GM19099 (cell line): Measurements from ENCODE around the gene MUC5AC.

Experiments
- POLR2A ChIP-seq: IDR thresholded peaks from 3 replicates; pipeline ENCODE4 v1.6.1; 2011; ENCODE audit warnings: low read depth; ENCODE audit not compliant: insufficient read length; ENCODE audit errors: extremely low read depth

Gene MUC5AC

DNA sequence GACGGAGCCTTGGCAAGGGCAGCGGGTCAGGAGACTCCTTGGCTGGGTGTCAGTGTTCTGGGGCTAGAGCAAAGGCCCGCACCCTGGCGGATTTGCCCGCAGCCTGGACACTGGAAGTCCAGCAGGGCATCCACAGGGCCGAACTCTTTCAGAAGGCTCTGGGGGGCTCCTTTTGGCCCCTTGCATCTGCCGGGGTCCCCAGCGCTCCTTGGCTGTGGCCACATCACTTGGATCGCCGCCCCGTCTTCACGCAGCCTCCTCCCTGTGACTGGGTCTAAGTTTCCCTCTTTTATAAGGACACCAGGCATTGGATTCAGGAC lies 20.0 kb downstream of the MUC5AC start:
- no peak for TF ChIP-seq POLR2A

GRCh38 chr11:1178201-1178885 lies 20.6 kb downstream of the MUC5AC start:
- no peak for TF ChIP-seq POLR2A

- no peak for TF ChIP-seq POLR2A
Measured at GRCh38 chr11:1178906-1179305, 21.2 kb downstream of the MUC5AC start.

DNA sequence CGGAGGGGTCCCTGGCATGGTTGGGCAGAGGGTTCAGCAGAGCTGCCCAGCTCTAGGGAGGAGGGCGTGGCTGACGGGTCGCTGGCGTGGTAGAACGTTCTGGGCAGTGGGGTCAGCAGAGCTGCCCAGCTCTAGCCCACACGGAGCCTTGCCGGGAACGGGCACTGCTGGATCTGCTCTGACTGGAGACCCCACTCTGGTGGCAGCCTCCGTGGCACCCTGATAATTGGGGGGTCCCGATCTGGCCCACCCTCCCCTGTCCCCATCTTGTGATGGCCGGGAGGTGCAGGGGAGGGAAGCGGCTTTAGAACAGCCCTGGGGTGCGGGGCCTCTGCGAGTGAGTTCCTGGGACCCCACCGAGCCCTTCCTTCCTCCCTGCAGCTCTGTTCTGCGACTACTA lies 21.9 kb downstream of the MUC5AC start:
- no peak for TF ChIP-seq POLR2A

- no peak for TF ChIP-seq POLR2A
Measured at GRCh38 chr11:1180171-1180570, 22.4 kb downstream of the MUC5AC start.

GRCh38 chr11:1180947-1181391 lies 23.2 kb downstream of the MUC5AC start:
- TF ChIP-seq POLR2A = no peak

GRCh38 chr11:1181420-1181819 lies 23.7 kb downstream of the MUC5AC start:
- no peak for TF ChIP-seq POLR2A

DNA sequence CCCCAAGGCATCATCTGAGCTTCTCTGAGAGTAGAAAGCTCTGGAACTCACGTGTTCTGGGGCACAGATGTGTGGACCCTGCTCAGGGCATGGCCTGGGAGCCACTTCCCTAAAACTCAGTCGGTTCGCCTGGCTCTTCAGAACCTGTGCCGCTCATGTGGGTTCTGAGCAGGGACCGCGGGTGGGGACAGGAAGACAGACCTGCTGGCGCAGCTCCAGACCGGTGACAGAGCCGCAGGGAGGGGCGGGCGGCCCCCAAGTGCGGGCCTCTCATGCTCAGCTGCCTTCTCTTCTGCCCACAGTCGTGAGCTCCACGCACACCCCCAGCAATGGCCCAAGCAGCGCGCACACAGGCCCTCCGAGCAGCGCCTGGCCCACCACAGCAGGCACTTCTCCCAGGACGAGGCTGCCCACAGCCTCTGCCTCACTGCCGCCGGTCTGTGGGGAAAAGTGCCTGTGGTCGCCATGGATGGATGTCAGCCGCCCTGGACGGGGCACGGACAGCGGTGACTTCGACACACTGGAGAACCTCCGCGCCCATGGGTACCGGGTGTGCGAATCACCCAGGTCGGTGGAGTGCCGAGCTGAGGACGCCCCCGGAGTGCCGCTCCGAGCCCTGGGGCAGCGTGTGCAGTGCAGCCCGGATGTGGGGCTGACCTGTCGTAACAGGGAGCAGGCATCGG lies 24.2 kb downstream of the MUC5AC start:
- no peak for TF ChIP-seq POLR2A

DNA sequence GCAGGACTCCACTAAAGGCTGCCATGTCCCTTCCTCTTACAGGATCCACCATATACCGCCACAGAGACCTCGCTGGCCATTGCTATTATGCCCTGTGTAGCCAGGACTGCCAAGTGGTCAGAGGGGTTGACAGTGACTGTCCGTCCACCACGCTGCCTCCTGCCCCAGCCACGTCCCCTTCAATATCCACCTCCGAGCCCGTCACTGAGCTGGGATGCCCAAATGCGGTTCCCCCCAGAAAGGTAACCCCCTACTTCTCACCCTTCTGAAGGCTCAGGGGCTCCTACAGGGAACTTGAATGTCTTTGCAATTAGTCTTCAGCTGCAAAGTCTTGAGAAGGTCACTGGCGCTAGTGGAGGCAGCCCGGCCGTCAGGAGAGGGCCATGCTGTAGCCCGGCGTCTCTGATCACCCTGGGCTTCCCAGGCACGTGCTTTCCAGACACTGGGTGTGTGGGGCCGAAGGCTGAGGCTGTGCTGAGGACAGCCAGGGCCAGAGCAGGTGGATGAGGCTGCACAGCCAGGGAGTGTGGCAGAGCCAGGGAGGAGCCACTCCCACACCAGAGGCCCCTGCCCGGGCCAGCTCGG lies 35.1 kb downstream of the MUC5AC start:
- TF ChIP-seq POLR2A = no peak

- TF ChIP-seq POLR2A = no peak
Measured at GRCh38 chr11:1193326-1194230, 35.8 kb downstream of the MUC5AC start.

- no peak for TF ChIP-seq POLR2A
Measured at GRCh38 chr11:1194231-1194976, 36.7 kb downstream of the MUC5AC start.

DNA sequence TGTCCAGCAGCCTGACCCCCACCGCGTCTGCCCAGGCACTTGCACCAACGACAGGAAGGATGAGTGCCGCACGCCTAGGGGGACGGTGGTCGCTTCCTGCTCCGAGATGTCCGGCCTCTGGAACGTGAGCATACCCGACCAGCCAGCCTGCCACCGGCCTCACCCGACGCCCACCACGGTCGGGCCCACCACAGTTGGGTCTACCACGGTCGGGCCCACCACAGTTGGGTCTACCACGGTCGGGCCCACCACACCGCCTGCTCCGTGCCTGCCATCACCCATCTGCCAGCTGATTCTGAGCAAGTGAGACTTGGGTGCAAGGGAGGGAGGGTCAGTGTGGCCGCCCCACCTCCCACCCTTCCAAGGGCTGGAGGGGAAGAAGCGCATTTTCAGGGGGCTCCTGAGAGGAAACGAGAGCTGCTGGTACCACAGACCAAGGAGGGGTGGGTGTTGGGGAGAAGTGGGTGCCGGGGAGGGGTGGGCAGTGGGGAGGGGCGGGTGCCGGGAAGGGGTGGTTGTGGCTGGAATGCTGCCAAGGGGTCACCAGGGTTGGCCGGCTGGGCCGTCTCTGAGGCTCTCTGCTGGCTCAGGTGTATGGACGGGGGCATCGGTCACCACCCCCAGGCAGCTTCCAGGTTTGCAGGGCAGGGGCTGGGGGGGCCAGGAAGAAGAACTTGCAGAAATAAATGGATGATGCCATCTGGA lies 37.4 kb downstream of the MUC5AC start:
- TF ChIP-seq POLR2A = no peak

DNA sequence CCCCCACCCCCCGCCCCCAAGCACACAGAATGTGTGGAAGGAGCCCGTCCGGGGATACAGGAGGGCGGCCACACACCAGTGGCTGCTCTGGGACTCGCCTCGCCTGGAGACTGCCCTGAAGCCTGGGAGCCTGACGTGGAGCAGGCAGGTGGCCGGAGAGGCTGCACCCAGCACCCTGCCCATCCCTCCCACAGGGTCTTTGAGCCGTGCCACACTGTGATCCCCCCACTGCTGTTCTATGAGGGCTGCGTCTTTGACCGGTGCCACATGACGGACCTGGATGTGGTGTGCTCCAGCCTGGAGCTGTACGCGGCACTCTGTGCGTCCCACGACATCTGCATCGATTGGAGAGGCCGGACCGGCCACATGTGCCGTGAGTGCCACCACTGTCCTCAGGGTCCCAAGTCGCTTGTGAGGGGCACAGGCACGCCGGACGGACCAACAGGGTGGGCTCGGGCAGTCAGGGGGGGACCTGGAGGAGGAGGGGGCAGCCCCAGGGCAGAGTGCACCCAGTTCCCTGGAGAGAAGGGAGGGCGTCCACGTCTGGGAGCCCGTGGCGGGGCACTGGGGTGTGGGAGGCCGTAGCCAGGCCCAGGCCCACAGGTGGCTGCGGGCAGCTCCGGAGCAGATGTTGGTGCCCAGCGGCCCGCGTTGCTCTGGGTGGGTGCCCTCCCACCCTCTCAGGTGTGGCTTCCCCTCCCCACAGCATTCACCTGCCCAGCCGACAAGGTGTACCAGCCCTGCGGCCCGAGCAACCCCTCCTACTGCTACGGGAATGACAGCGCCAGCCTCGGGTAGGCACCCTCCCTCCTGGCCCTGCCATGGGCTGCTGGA lies 38.1 kb downstream of the MUC5AC start:
- no peak for TF ChIP-seq POLR2A

GRCh38 chr11:1196516-1197391 lies 39.0 kb downstream of the MUC5AC start:
- TF ChIP-seq POLR2A = no peak
